ENCODE measurements around the gene FXYD5.

Gene FXYD5

GRCh38 chr19:35161434-35161743, 6.9 kb downstream of the FXYD5 start:
- Histone ChIP-seq H3K36me3 (ENCODE audit: control insufficient read depth, insufficient read depth, low read length) (peaks cover 37% of the 10 kb centered on the region), H3K27me3 (replicated peaks; ENCODE audit: control insufficient read depth, insufficient read depth, low read length) (no peaks in the 10 kb centered on the region), H3K4me3 (replicated peaks; ENCODE audit: low read depth, low read length) (no peak overlapping the region)
- TF ChIP-seq, protein P1, sequence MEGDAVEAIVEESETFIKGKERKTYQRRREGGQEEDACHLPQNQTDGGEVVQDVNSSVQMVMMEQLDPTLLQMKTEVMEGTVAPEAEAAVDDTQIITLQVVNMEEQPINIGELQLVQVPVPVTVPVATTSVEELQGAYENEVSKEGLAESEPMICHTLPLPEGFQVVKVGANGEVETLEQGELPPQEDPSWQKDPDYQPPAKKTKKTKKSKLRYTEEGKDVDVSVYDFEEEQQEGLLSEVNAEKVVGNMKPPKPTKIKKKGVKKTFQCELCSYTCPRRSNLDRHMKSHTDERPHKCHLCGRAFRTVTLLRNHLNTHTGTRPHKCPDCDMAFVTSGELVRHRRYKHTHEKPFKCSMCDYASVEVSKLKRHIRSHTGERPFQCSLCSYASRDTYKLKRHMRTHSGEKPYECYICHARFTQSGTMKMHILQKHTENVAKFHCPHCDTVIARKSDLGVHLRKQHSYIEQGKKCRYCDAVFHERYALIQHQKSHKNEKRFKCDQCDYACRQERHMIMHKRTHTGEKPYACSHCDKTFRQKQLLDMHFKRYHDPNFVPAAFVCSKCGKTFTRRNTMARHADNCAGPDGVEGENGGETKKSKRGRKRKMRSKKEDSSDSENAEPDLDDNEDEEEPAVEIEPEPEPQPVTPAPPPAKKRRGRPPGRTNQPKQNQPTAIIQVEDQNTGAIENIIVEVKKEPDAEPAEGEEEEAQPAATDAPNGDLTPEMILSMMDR (IDR thresholded peaks at IDR 0.05; ENCODE audit: insufficient read depth, low read length, poor library complexity, severe bottlenecking): no peak
- no peak for DNase-seq (ENCODE audit: extremely low read depth, insufficient read length)

- H3K4me3 ChIP-seq (replicated peaks; ENCODE audit: low read depth, low read length): no peak overlapping the region
- H3K27me3 ChIP-seq (replicated peaks; ENCODE audit: control insufficient read depth, insufficient read depth, low read length): no peaks in the 10 kb centered on the region
- TF ChIP-seq, protein P1 (IDR thresholded peaks at IDR 0.05; ENCODE audit: insufficient read depth, low read length, poor library complexity, severe bottlenecking): no peak
- H3K36me3 ChIP-seq (ENCODE audit: control insufficient read depth, insufficient read depth, low read length): peaks cover 43% of the 10 kb centered on the region
- no peak for DNase-seq (ENCODE audit: extremely low read depth, insufficient read length)
These were observed 8.2 kb downstream of the FXYD5 start for GRCh38 chr19:35162471-35163326.

DNA sequence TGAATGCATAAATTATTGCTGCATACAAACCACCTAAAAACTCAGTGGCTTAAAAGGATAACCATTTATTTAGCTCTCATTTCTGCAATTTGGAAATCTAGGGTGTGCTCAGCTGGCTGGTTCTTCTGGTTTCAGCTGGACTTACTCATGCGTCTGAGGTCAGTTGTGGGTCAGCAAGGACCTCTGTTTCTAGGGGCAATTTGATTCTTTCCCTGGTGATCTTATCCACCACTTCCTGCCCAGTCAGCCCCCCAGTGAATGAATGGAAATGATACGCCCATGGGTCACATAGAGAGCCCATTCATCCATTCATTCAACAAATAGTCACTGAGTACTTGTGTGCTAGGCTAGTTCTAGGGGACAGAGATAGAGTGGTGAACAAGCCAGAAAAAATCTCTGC, 9.9 kb downstream of the FXYD5 start:
- no peak for DNase-seq (ENCODE audit: extremely low read depth, insufficient read length)
- Histone ChIP-seq H3K4me3 (replicated peaks; ENCODE audit: low read depth, low read length) (no peak overlapping the region), H3K27me3 (replicated peaks; ENCODE audit: control insufficient read depth, insufficient read depth, low read length) (no peaks in the 10 kb centered on the region), H3K36me3 (ENCODE audit: control insufficient read depth, insufficient read depth, low read length) (peaks cover 36% of the 10 kb centered on the region)
- TF ChIP-seq, protein P1 (IDR thresholded peaks at IDR 0.05; ENCODE audit: insufficient read depth, low read length, poor library complexity, severe bottlenecking): no peak

- TF ChIP-seq, protein P1 (IDR thresholded peaks at IDR 0.05; ENCODE audit: insufficient read depth, low read length, poor library complexity, severe bottlenecking): no peak
- Histone ChIP-seq H3K4me3 (replicated peaks; ENCODE audit: low read depth, low read length) (no peak overlapping the region), H3K36me3 (ENCODE audit: control insufficient read depth, insufficient read depth, low read length) (peaks cover 35% of the 10 kb centered on the region), H3K27me3 (replicated peaks; ENCODE audit: control insufficient read depth, insufficient read depth, low read length) (no peaks in the 10 kb centered on the region)
- DNase-seq (ENCODE audit: extremely low read depth, insufficient read length): no peak
These were observed 10.9 kb downstream of the FXYD5 start for GRCh38 chr19:35165200-35166058.

- DNase-seq (ENCODE audit: extremely low read depth, insufficient read length): no peak
- TF ChIP-seq, protein P1 (IDR thresholded peaks at IDR 0.05; ENCODE audit: insufficient read depth, low read length, poor library complexity, severe bottlenecking): no peak
- Histone ChIP-seq H3K27me3 (replicated peaks; ENCODE audit: control insufficient read depth, insufficient read depth, low read length) (no peaks in the 10 kb centered on the region), H3K4me3 (replicated peaks; ENCODE audit: low read depth, low read length) (no peak overlapping the region), H3K36me3 (ENCODE audit: control insufficient read depth, insufficient read depth, low read length) (peaks cover 32% of the 10 kb centered on the region)
These were observed 11.8 kb downstream of the FXYD5 start for GRCh38 chr19:35166100-35167063.
